HG03045 (cell line): ENCODE data around the gene NAV1.

ENCODE experiments used
- ATAC-seq: cut with Tn5 transposase; IDR thresholded peaks from one replicate; pipeline ENCODE4 v1.9.1; 2021; ENCODE audit warnings: mild to moderate bottlenecking, moderate library complexity; ENCODE audit not compliant: unreplicated experiment

NAV1 gene

DNA sequence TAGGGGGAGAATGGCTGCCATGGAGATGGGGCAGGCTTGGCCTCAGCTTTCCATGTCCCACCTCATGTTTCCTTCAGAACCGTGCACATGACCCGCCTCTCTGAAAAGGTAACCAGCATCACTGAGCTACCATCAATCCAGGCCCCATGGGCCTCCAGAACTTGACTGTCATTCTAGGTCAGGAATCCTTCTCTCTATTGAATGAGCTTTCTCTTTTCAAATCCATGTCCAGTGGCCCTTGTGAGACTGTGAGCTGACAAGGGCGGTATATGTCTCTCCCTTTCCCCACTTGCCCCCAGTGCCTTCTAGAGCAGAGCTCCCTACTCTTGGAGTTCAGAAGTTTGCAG lies 36.4 kb upstream of the NAV1 start:
- no peak for ATAC-seq

DNA sequence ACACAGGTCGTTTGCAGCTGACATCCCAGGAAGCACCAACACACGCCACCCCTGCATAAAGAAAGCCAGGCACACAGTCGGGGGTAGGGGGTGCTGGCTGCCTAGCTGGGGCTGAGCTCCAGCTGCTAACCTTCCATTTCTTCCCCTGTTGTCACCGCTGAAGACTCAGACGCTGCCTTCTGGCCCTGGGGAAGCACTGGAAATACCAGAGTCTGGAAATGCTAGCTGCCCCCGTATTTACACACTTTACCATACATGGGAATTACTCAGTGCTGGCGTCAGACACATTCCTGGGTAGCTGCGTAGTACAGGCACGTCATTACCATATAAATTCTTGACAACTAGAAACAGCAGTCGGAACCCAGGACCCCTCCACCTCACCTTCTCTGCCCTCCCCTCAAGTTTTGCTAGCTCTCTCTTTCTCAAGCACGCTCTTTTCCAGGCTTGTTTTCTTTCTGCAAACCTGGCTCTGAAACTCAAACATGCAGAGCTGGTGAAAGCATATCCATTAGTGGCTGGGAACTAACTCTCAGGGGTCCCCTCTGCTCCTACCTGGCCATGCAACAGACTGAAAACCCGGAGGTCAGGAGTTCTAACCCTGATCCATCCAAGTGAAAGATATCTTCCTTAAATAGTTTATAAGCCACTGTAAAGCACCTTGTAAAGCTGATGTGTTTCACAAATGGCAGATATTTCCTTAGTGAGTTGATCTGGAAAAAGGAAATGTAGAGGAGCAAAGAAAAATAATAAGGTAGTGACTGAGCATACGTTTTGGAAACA lies 35.3 kb upstream of the NAV1 start:
- ATAC-seq = no peak

DNA sequence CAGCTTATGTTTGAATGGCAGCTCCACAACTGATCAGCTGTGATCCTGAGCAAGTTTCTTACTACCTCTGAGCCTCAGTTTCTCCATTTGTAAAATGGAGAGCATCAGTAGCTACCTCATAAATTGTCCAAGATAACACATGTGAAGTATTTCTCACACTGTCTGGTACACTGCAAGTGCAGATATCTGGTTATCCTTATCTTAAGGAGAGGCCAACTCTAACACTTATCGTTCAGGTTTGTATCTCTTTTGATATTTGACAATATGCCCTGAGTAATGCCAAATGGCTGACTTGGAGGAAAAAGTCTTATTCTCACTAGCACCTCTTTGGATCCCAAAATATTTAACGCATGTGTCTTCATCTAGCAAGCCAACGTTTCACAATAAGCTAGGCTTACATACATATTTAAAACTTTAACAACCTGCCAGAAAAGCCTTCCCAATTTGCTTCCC lies 34.7 kb upstream of the NAV1 start:
- ATAC-seq = no peak

DNA sequence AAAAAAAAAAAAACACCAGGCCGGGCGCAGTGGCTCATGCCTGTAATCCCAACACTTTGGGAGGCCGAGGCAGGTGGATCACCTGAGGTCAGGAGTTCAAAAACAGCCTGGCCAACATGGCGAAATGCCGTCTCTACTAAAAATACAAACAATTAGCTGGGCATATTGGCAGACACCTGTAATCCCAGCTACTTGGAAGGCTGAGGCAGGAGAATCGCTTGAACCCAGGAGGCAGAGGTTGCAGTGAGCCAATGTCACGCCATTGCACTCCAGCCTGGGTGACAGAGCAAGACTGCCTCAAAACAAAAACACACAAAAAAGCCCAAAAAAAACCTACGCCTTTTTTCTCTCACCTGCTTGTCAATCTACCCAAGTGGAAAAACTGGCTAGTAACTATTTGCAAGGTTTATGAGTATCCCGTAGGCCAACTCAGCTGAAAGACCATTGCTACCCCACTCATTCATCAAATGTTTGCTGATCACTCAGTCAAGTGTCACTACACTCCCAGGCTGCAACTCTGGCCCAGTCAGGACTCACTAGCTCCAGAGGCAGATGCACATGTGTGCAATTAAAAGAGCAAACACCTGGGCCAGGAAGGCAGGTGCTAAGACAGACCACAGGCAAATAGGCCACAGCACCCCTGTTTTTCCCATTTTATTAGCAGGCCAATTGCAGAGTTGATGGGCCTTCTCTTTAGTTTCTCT lies 34.0 kb upstream of the NAV1 start:
- ATAC-seq = no peak

DNA sequence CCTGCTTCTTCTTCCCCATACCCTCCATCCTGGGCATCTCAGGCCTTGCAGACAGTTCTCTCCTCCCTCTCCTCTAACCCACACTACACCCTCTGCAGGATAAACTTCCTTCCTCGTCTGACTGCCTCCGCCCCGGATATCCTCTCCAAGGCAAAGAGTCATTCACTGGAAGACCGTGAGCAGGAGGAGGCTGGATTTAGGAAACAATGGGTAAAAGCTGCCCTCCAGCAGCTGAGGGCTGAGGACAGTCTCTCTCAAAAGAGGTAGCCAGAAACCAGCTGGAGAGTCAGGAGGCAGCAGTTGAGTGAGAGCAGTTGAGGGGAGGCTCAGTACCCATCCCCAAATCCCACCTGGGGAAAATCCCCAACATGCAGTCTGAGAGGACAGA lies 33.4 kb upstream of the NAV1 start:
- no peak for ATAC-seq

DNA sequence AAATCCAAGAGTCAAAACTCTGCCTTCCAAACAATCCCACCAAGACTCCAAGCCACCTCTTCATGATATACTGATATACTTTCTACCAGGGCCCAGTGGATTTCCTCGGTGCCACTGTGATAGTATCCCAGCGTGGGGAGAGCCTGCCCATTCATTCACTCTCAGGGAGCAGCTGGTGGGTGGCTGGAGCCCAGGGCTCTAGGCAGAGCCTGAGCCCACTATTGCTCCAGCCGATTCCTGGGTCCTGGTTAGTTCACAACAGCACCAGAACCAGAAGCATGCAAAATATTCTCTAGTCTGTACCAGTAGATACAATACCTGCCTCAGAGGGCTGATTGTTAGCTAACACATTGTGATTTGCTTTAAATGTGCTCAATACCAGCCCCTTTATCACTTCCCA lies 32.8 kb upstream of the NAV1 start:
- ATAC-seq = no peak

DNA sequence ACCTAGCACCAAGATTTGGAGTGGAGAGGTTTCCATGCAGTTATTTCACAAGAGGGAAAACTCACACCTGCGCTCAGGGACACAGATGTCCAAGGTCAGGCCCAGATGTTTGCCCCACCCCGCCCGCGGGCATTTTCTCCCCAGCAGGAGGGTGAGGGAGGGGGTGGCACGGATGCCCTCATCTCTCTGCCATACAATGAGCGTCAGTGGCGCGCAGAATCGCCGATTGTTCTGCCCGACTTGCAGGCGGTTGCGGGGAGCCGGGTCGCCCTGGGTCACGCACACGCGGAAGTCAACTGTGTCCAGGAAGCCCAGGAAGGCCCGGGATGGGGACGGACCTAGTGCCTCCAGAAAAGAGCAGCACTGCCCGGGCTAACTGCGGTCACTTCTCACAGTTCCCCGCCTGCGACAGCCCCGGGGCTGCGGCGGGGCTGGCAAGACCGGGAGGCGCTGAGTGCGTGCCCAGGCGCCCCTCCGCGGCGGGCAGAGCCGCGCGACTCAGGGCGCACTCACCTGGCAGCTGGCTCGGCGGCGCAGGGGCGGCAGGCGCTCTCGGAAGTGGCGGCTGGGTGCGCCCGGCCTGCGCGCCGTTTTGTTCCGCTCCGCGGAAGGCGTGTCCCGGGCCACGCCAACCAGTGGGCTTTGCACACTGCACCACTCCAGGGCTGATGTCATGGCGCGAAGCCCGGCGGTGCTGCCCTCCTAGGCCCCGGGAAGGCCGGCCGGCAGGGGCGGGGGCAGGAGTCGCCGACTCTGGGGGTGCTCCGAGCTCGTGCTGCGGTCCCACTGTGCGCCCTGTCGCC lies 32.2 kb upstream of the NAV1 start, which contains the start of gene CSRP1:
Gene CSRP1, minus strand, starts transcription at position 567 of the 803 bp plus-strand sequence. CDS start 10,820 bp downstream, outside the sequence.
- ATAC-seq = peak; percentile 93

DNA sequence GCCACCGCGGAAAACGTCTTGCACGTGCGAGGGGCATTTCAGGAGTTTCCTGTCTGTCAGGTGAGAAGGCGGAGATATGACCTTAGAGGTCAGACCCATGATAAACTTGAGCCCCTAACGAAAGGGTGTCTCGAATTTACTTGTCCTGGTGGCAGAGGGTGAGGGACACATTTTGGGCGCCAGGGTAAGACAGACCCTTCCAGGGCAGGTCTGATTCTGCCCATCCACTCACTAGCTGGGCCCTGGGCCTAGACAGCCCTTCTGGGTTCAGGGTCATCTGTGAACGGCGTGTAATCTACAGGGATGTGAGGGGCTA lies 31.6 kb upstream of the NAV1 start:
- ATAC-seq = peak; percentile 7

DNA sequence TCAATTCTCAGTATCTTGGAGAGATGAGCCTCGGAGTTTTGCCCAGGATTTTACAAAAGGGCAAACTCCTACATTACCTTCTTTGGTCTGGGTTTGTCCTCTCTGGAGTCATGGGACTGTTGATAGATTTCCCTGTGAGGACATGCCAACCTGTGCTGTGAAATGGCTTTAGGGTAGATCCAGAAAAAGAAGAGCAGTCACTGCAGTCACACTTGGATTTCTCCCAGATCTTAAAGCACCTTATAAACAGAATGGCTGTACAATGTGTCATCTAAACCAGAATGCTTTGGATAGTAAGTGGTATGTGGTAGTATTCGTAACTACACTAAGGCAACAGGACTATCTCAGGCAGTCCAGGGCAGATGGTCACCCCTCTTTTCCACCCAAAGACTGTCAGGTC lies 30.1 kb upstream of the NAV1 start:
- no peak for ATAC-seq

DNA sequence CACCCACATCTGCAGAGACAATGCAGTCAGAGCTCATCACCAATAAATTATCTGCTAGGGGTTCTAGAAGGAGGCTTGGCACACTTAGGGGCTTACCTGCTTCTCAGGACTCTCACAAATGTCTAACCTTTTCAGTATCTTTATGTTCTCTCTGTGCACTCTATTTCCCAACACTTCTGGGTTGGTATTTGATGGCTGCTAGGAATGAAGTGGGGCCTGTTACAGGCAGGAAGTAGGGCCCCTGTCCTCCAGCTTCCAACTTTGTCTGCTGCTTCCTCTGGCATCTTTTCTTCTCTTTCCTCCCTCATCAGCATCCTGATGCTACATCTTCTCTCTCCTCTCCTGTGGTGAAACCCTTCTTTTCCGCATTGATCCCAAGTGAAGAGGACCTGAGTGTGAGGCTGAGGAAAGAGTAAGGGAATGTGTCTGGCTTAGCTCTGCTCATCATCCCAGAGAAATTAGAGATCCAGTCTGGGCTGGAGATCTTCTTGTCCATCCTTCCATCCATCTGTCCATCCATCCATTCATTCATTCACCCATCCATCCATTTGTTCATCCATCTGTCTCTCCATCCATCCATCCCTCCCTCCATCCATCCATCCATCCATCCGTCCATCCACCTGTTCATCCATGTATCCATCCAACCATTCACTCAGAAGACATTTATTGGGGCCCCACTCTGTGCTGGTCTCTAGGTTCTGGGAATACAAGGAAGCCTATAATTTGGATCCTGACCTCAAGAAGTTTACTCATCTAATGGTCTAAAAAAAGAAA lies 29.1 kb upstream of the NAV1 start:
- ATAC-seq = no peak

DNA sequence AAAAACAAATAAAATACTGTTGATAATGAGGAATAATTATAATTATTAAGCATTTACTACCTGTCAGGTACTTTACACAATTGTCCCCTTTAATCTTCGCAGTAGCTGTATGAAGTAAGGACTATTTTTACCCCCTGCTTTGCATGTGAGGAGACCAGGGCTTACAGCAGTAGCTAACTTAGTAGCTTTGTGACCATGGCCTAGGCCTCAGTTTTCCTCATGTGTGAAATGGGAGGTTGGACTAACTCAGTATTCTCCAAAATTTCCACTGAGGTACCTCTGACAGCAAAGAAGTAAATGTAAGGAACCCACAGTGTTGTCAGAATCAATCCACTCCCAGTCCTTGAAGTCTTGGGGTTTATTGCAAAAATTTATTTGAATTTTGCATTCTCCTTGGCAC lies 28.2 kb upstream of the NAV1 start:
- no peak for ATAC-seq

DNA sequence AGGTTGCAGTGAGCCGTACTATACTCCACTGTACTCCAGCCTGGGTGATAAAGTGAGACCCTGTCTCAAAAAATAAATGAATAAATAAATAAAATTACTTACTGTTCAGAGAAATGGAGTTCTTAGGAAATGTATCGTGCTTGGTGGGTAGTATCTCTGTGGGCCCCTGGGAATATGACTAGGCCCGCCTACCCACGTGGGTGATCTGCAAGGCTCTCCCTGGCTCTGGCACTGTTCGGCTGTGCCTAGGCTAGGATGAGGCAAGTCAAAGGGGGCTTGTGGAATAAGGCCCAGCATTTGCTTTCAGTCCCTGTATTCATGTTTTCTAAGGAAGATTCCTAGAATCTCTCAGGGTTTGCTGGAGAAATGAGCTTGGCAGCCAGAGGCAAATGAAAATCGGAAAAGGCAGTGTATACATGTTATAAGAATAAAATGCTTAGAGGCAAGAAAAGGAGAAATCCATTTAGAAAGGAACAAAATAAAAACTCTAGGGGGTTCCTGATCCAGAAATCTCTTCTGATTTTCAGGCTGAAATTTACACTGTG lies 27.5 kb upstream of the NAV1 start:
- ATAC-seq = no peak

DNA sequence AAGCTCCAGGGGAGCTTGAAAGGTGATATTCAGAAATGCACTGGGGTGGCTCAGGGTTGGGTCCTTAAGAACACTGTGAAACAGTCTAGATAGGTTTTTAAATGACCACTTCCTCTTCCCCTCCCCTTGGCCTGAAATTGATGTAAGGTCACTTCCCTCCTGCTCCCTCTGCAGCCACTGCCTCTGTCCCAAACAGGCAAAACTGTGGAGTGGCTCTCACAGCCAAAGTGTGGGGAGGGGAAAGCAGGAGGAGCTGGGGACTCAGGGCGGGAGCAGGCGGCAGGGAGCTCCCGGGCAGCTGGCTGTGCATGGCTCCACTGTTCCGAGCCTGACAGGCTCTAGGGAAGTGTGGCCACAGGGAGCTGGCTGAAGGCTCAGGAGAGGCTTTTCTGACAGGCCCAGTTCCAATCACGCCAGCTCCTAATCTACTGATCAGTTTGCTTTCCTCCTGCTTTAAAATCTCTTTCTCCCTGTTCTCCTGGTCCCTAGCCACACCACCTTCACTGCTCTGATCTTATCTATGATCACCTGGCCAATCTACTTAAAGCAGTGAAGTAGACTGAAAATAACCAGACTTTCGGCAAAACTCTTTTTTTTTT lies 26.9 kb upstream of the NAV1 start:
- ATAC-seq = no peak

DNA sequence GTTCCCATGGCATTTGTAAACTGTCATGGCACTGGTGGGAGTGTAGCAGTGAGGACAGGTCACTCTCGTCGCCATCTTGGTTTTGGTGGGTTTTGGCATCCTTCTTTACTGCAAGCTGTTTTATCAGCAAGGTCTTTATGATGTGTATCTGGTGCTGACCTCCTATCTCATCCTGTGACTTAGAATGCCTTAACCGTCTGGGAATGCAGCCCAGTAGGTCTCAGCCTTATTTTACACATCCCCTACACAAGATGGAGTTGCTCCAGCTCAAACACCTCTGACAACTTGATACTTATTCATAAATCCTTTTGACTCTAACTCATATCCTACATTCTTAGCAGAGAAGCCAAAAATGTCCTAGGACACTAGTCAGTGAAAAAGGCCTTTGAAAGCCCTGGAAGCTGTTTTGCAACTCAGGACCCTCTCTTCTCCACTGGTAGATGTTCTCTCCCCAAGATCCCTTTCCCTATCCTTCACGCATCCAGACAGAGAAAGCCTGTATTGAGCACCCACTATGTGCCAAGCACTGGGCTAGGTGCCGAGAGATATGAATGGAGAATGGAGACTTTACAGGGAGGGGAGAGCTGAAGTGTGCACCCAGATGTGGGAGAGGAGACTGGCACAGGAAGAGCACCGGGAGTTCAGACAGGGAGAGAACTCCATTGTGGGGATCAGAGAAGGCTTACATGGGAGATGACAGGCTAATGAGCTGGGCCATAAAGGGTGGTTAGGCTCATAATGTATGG lies 25.3 kb upstream of the NAV1 start:
- ATAC-seq = no peak

DNA sequence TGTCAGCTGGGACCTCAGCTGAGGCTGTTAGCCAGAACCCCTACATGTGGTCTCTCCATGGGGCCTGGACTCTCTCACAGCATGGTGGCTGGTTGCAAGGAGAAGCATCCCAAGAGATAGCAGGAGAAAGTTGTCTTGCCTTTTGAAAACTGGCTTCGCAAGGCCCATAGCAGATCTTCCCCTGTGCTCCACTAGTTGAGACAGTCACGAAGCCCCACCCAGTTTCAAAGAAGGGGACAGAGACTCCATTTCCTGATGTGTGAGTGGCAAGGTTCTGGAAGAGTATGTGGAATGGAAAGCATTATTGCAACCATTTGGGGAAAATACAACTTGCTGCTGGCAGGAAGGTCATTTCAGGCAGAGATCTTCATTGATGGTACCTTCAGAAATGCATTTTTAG lies 24.5 kb upstream of the NAV1 start:
- ATAC-seq = no peak

DNA sequence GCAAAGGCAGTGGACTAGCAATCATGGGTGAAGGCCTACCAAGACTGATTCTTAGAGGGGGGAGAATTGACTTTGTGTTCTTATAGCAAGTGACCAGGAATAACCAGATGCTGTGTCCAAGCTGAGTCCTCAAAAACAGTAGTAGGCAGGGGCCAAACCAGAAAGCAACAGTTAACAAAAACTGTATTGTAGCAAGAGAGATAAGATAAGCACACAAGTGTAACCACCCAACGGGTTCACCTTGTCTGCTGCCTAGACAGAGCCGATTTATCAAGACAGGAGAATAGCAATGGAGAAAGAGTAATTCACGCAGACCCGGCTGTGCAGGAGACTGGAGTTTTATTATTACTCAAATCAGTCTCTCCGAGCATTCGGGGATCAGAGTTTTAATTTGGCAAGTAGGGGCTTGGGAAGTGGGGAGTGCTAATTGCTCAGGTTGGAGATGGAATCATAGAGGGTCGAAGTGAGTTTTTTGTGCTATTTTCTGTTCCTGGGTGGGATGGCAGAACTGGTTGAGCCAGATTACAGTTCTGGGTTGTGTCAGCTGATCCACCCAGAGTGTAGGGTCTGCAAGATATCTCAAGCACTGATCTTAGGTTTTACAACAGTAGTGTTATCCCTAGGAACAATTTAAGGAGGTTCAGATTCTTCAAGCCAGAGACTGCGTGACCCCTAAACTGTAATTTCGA lies 23.7 kb upstream of the NAV1 start:
- ATAC-seq = no peak

DNA sequence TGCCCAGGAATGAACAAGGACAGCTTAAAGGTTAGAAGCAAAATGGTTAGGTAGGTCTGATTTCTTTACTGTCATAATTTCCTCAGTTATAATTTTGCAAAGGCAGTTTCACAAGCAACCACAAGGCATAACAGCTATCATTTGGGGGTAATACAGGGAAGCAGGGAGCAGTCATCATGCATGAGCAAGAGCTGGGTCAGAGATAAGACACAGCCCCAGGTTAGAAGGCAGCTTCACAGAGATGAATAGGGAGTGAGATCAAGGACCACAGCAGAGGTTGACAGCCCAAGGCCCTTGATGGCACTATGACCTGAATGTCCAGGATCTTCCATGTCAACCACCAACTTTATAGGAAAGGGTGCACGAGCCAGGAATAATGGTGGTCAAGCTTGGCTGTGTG lies 23.0 kb upstream of the NAV1 start:
- no peak for ATAC-seq

DNA sequence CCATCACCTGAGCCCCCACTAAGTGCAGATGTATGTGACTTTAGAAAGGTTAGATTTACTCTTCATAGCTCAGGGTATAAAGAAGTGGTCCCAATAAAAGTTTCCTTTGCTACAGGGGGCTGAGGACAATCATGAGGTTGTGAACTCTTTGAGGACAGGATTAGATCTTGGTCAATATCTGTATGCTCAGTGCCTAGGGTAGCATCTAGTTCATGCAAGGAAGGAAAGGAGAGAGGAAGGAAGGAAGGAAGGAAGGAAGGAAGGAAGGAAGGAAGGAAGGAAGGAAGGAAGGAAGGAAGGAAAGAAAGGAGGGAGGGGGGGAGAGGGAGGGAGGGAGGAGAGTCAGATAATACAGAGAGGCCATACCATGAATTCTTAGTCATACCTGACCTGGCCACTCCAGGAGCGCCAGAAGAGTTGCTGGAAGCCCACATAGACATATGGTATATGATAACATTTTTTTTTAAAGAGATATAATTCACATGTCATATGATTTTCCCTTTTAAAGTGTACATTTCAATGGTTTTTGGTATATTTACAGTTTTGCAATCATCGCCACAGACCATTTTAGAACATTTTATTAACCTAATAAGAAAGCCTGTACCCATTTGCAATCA lies 22.3 kb upstream of the NAV1 start:
- ATAC-seq = no peak

DNA sequence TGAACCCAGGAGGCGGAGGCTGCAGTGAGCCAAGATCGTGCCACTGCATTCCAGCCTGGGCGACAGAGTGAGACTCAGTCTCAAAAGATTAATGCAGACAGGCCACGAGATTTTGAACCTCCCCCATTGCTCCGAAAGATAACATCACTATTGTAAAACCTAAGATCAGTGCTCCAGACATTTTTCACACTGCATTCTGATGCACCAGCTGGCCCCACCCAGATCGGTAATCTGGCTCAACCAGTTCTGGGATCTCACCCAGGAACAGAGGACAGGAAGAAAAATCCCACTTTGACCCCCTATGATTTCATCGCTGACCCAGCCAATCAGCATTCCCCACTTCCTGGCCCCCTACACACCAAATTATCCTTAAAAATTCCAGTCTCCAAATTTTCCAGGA lies 21.3 kb upstream of the NAV1 start:
- no peak for ATAC-seq
